Measurements from ENCODE around the gene PREX1. TPM values are rescaled to one million over a fixed set of nuclear protein-coding genes. Genes with fewer than 3 reads are reported as not detected.

Gene PREX1
- total and polyA plus RNA-seq, 2 of the 4 experiments (the other 2 are of a cell fraction) = 0.67 to 0.72 TPM

DNA sequence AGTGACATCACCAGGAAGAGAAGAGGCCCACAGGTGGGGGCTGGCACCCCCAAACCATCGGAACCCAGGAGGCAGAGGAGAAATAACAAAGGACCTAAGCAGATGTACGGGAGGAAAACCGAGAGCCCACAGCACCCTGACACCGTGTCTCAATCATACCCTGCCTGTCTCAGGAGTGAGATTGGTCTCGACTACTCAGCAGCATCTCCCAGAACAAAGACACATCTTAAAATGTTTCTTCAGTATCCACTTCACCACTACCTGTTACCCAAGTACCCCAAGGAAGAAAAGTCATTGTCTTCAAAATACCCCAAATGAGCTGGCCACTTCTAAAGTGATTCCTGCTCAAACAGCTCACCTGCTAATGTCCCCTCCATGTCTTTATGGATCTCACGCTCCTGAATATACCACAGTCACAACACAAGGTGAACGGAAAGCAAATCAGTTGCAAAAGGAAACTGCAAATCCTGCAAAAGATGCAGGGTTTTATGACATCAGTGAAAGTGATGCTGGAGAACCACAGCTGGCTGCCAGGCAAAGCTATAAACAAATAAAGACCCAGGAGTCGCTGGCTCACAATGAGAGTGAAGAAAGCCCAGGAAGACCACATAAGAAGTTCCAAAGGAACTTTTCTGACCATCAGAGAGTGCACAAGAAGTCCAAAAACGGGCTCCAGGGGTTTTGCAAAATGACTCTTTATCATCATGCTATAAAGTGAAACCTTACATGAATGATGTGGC is 44.1 kb downstream of the PREX1 start:
- H3K4ac ChIP-seq (ENCODE audit: low read depth, low read length) = no peak overlapping the region
- H2AK9ac ChIP-seq (replicated peaks; ENCODE audit: low read depth, low read length, poor library complexity) = no peak overlapping the region
- WGBS, 2 experiments (ENCODE audit: extremely low coverage in 2 of 2, insufficient read length in 1 of 2) = 89% methylated on average over 4 of the region's 9 CpGs; no CpG with 5 or more reads in 1 of the 2 experiments
- H4K20me1 ChIP-seq (ENCODE audit: insufficient read depth, low read length) = no peaks in the 10 kb centered on the region
- no peaks in the 10 kb centered on the region for H3K36me3 ChIP-seq (ENCODE audit: control insufficient read depth, insufficient read depth, low read length)
- H2AFZ ChIP-seq (replicated peaks; ENCODE audit: low read length, poor library complexity) = no peak overlapping the region
- H3K56ac ChIP-seq (ENCODE audit: extremely low read depth, insufficient read depth, low read length) = no peak overlapping the region
- H2BK5ac ChIP-seq (ENCODE audit: low read depth, low read length, poor library complexity, severe bottlenecking) = no peak overlapping the region
- no peak overlapping the region for H3K4me3 ChIP-seq (ENCODE audit: insufficient read depth, low read depth, low read length)
- H3K27me3 ChIP-seq (ENCODE audit: control insufficient read depth, insufficient read depth, low read length) = peaks cover 7% of the 10 kb centered on the region
- H3K18ac ChIP-seq (ENCODE audit: low read depth, low read length) = no peak overlapping the region
- H4K91ac ChIP-seq (ENCODE audit: insufficient read depth, low read depth, low read length) = no peak overlapping the region
- in situ Hi-C loops (cut with MboI; ENCODE audit: low sequenced_read_pairs) (loop anchor here (25.0 kb wide), 1 partner anchor 104 kb away; no protein-coding TSS in a partner anchor), dilution Hi-C loops (cut with HindIII; ENCODE audit: low sequenced_read_pairs, unreplicated experiment) (no loop called here), intact Hi-C loops (cut with micrococcal nuclease) (no loop called here)
- H3K9me3 ChIP-seq (ENCODE audit: control insufficient read depth, insufficient read depth, low read length) = no peaks in the 10 kb centered on the region
- H3K9me1 ChIP-seq (ENCODE audit: insufficient read depth, low read length) = no peaks in the 10 kb centered on the region
- peaks cover 2% of the 10 kb centered on the region; the same call in 1 of the 2 replicates for H3K4me1 ChIP-seq (ENCODE audit: control insufficient read depth, insufficient read depth, low read length)
- DNase-seq = peak; percentile 22
- no peak overlapping the region for H3K14ac ChIP-seq (replicated peaks; ENCODE audit: low read depth, low read length)
- no peak overlapping the region for H2BK120ac ChIP-seq (ENCODE audit: low read depth, low read length)
- H3K9ac ChIP-seq (ENCODE audit: low read depth, low read length) = no peak overlapping the region
- H3K79me1 ChIP-seq (ENCODE audit: low read depth in 1 of 2, low read length in 2 of 2) = no peaks in the 10 kb centered on the region
- H2BK20ac ChIP-seq (ENCODE audit: low read depth, low read length) = no peak overlapping the region
- H3K23ac ChIP-seq (ENCODE audit: low read depth, low read length) = no peak overlapping the region
- no peak overlapping the region for H3K27ac ChIP-seq (ENCODE audit: insufficient read depth, low read length)
- BruUV-seq (replicated peaks) = no TSS peak
- no peak for TF ChIP-seq BHLHE40 (IDR thresholded peaks at IDR 0.05; ENCODE audit: low read depth, low read length)
- TF ChIP-seq RAD21 (IDR thresholded peaks at IDR 0.05; ENCODE audit: low read length) = no peak
- TF ChIP-seq, protein P1, sequence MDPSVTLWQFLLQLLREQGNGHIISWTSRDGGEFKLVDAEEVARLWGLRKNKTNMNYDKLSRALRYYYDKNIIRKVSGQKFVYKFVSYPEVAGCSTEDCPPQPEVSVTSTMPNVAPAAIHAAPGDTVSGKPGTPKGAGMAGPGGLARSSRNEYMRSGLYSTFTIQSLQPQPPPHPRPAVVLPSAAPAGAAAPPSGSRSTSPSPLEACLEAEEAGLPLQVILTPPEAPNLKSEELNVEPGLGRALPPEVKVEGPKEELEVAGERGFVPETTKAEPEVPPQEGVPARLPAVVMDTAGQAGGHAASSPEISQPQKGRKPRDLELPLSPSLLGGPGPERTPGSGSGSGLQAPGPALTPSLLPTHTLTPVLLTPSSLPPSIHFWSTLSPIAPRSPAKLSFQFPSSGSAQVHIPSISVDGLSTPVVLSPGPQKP (IDR thresholded peaks at IDR 0.05; ENCODE audit: borderline replicate concordance, low read depth, low read length) = no peak
- TF ChIP-seq, protein P2, sequence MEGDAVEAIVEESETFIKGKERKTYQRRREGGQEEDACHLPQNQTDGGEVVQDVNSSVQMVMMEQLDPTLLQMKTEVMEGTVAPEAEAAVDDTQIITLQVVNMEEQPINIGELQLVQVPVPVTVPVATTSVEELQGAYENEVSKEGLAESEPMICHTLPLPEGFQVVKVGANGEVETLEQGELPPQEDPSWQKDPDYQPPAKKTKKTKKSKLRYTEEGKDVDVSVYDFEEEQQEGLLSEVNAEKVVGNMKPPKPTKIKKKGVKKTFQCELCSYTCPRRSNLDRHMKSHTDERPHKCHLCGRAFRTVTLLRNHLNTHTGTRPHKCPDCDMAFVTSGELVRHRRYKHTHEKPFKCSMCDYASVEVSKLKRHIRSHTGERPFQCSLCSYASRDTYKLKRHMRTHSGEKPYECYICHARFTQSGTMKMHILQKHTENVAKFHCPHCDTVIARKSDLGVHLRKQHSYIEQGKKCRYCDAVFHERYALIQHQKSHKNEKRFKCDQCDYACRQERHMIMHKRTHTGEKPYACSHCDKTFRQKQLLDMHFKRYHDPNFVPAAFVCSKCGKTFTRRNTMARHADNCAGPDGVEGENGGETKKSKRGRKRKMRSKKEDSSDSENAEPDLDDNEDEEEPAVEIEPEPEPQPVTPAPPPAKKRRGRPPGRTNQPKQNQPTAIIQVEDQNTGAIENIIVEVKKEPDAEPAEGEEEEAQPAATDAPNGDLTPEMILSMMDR (conservative IDR thresholded peaks at IDR 0.05; ENCODE audit: low read depth, low read length) = no peak
- H4K5ac ChIP-seq (ENCODE audit: low read depth, low read length) = no peak overlapping the region
- no peak overlapping the region for H2BK15ac ChIP-seq (ENCODE audit: low read depth, low read length)
- no peak overlapping the region for H2AK5ac ChIP-seq (ENCODE audit: low read depth, low read length)
- no peak for ATAC-seq (ENCODE audit: low read depth)
- no peak overlapping the region for H3K4me2 ChIP-seq (ENCODE audit: low read depth, low read length)
- H4K8ac ChIP-seq (ENCODE audit: low read depth in 2 of 2, low read length in 2 of 2) = no peak overlapping the region
- ChIA-PET CTCF (no interaction called here), POLR2A (ENCODE audit: unreplicated experiment) (no interaction called here)
